HG02938 (cell line): ENCODE data around the gene SHANK3.

Experiments used
- ATAC-seq: cut with Tn5 transposase; IDR thresholded peaks from one replicate; pipeline ENCODE4 v1.9.1; 2021; ENCODE audit warnings: mild to moderate bottlenecking, moderate library complexity; ENCODE audit not compliant: unreplicated experiment

SHANK3 gene

GRCh38 chr22:50677493-50678217, 5.0 kb downstream of the SHANK3 start:
- no peak for ATAC-seq

- ATAC-seq: no peak
Observed at GRCh38 chr22:50678218-50678650, 5.6 kb downstream of the SHANK3 start.

- no peak for ATAC-seq
Observed at GRCh38 chr22:50678651-50679521, 6.3 kb downstream of the SHANK3 start.

- ATAC-seq: no peak
Observed at GRCh38 chr22:50683086-50683993, 10.7 kb downstream of the SHANK3 start.

GRCh38 chr22:50683994-50684371, 11.4 kb downstream of the SHANK3 start:
- no peak for ATAC-seq

GRCh38 chr22:50684501-50684900, 11.9 kb downstream of the SHANK3 start:
- ATAC-seq: no peak

- ATAC-seq: no peak
Observed at GRCh38 chr22:50684986-50685385, 12.4 kb downstream of the SHANK3 start.

- no peak for ATAC-seq
Observed at GRCh38 chr22:50686794-50687193, 14.2 kb downstream of the SHANK3 start.

GRCh38 chr22:50687829-50688228, 15.2 kb downstream of the SHANK3 start:
- no peak for ATAC-seq

- no peak for ATAC-seq
Observed at GRCh38 chr22:50688448-50688847, 15.8 kb downstream of the SHANK3 start.

- ATAC-seq: no peak
Observed at GRCh38 chr22:50691521-50691920, 18.9 kb downstream of the SHANK3 start.

- no peak for ATAC-seq
Observed at GRCh38 chr22:50693462-50693861, 20.8 kb downstream of the SHANK3 start.

- no peak for ATAC-seq
Observed at GRCh38 chr22:50694099-50694605, 21.5 kb downstream of the SHANK3 start.

- ATAC-seq: no peak
Observed at GRCh38 chr22:50694766-50695420, 22.3 kb downstream of the SHANK3 start.

GRCh38 chr22:50695421-50696250, 23.0 kb downstream of the SHANK3 start:
- no peak for ATAC-seq

GRCh38 chr22:50696251-50696798, 23.7 kb downstream of the SHANK3 start:
- ATAC-seq: no peak

GRCh38 chr22:50696799-50697561, 24.4 kb downstream of the SHANK3 start:
- no peak for ATAC-seq
